ENCODE data around the gene MAGI2. TPM values are rescaled to one million over a fixed set of nuclear protein-coding genes. Genes with fewer than 3 reads are reported as not detected.

MAGI2 gene
- total and polyA plus RNA-seq, 9 donors = 7.1 to 20.4 (median 18.7) TPM

GRCh38 chr7:78463039-78463438 is 990.4 kb downstream of the MAGI2 start:
- Histone ChIP-seq H3K4me3 (no peak overlapping the region), H3K27ac (no peak overlapping the region), H3K27me3 (no peaks in the 10 kb centered on the region), H3K9me3 (no peaks in the 10 kb centered on the region), H3K36me3 (no peaks in the 10 kb centered on the region), H3K4me1 (ENCODE audit: insufficient read depth) (no peaks in the 10 kb centered on the region)
- intact Hi-C loops (cut with DNase I) = no loop called here
- DNase-seq = no peak
- 90 to 95% (median 91%) methylated on average over 3 of the region's 3 CpGs for WGBS, 3 donors
- TF ChIP-seq EP300 (IDR thresholded peaks at IDR 0.05) = no peak
- TF ChIP-seq CTCF (IDR thresholded peaks at IDR 0.05) = no peak
- TF ChIP-seq POLR2A (IDR thresholded peaks at IDR 0.05) = no peak

- no peaks in the 10 kb centered on the region for H3K9me3 ChIP-seq
- no peaks in the 10 kb centered on the region for H3K36me3 ChIP-seq
- no peak overlapping the region for H3K27ac ChIP-seq
- TF ChIP-seq POLR2A (IDR thresholded peaks at IDR 0.05) = no peak
- TF ChIP-seq CTCF (IDR thresholded peaks at IDR 0.05) = no peak
- TF ChIP-seq EP300 (IDR thresholded peaks at IDR 0.05) = no peak
- no peaks in the 10 kb centered on the region for H3K4me1 ChIP-seq (ENCODE audit: insufficient read depth)
- H3K4me3 ChIP-seq = no peak overlapping the region
- no peaks in the 10 kb centered on the region for H3K27me3 ChIP-seq
- WGBS, 3 donors = 67 to 69% (median 68%) methylated on average over 6 of the region's 6 CpGs
- intact Hi-C loops (cut with DNase I) = no loop called here
- no peak for DNase-seq
Measured at GRCh38 chr7:78450706-78451105, 1002.8 kb downstream of the MAGI2 start.

GRCh38 chr7:78448911-78449310 is 1004.6 kb downstream of the MAGI2 start:
- Histone ChIP-seq H3K27me3 (no peaks in the 10 kb centered on the region), H3K36me3 (no peaks in the 10 kb centered on the region), H3K4me1 (ENCODE audit: insufficient read depth) (no peaks in the 10 kb centered on the region), H3K27ac (no peak overlapping the region), H3K4me3 (no peak overlapping the region), H3K9me3 (no peaks in the 10 kb centered on the region)
- TF ChIP-seq POLR2A (IDR thresholded peaks at IDR 0.05) (no peak), CTCF (IDR thresholded peaks at IDR 0.05) (no peak), EP300 (IDR thresholded peaks at IDR 0.05) (no peak)
- WGBS, 3 donors = 90 to 97% (median 96%) methylated on average over 5 of the region's 5 CpGs
- no peak for DNase-seq
- intact Hi-C loops (cut with DNase I) = no loop called here

DNA sequence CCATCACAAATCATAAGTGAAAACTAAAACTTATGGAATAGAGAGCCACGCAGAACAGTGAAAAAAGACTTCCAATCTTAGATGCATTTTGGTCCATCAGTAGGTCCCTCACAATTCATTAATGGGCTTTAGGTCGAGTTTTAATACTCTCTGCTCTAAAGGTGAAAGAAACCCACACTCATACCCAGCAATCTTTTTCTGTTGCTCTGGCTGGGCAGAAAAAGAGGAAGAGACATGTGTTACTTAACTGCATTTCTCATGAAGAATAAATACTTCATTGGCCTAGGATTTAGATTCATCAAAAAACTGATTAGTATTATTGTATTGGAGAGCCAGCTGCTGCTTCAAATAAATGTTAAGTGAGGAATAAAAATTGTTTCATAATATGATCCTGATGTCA is 1009.2 kb downstream of the MAGI2 start:
- DNase-seq = no peak
- Histone ChIP-seq H3K27me3 (no peaks in the 10 kb centered on the region), H3K4me1 (ENCODE audit: insufficient read depth) (no peaks in the 10 kb centered on the region), H3K27ac (no peak overlapping the region), H3K36me3 (no peaks in the 10 kb centered on the region), H3K9me3 (no peaks in the 10 kb centered on the region), H3K4me3 (no peak overlapping the region)
- intact Hi-C loops (cut with DNase I) = no loop called here
- TF ChIP-seq EP300 (IDR thresholded peaks at IDR 0.05) (no peak), POLR2A (IDR thresholded peaks at IDR 0.05) (no peak), CTCF (IDR thresholded peaks at IDR 0.05) (no peak)
- 88 to 94% (median 92%) methylated on average over 2 of the region's 2 CpGs for WGBS, 3 donors

- no peak overlapping the region for H3K4me3 ChIP-seq
- intact Hi-C loops (cut with DNase I) = no loop called here
- H3K4me1 ChIP-seq (ENCODE audit: insufficient read depth) = no peaks in the 10 kb centered on the region
- WGBS, 3 donors = 70 to 85% (median 71%) methylated on average over 4 of the region's 4 CpGs
- H3K9me3 ChIP-seq = no peaks in the 10 kb centered on the region
- no peaks in the 10 kb centered on the region for H3K36me3 ChIP-seq
- DNase-seq = no peak
- TF ChIP-seq POLR2A (IDR thresholded peaks at IDR 0.05) (no peak), EP300 (IDR thresholded peaks at IDR 0.05) (no peak), CTCF (IDR thresholded peaks at IDR 0.05) (no peak)
- H3K27me3 ChIP-seq = no peaks in the 10 kb centered on the region
- no peak overlapping the region for H3K27ac ChIP-seq
Measured at GRCh38 chr7:78443811-78444210, 1009.7 kb downstream of the MAGI2 start.

All from ovary (tissue), 9 donors.